NOMO-1 (cell line): ENCODE data around the gene ITGA3.

Source experiments
- DNase-seq, 2 experiments: peaks; one replicate each; lab custom pipeline; 2025; ENCODE audit not compliant: unreplicated experiment in 2 of 2; lab: John Stamatoyannopoulos, UW

Gene ITGA3

GRCh38 chr17:50105811-50106210, 49.9 kb downstream of the ITGA3 start:
- no peak for DNase-seq

DNA sequence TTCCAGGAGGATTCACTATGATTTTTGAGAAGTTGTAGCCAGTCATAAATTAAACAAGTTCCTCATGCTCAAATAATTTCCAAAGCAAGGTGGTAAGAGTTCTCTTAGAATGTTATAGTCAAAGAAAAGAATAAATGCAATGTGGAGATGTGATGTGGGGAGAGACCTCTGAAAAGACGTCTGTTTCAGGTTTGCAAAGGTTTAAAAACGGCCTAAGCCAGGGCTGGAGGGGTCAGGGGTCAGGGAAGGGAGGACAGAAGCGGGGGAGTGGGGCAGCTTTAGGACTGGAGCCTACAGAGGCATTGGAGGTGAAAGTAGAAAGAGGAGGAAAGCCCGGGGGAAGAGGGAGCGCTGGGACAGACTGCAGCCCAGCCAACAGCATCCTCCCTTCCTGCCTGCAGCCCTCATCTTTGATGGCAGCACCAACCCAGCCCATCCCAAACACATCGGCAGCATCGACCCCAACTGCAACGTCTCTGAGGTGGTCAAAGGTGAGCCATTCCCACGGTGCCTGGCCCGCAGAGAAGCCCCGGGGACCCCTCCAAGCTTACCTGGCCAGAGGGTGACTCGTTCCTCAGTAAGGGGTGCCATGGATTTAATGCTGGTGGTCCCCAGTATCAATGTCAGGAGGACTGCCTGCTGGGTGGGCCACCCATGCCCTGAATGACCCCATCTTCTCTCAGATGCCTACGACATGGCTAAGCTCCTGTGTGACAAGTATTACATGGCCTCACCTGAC, 50.7 kb downstream of the ITGA3 start:
- no peak for DNase-seq

- DNase-seq, result no peak
These were observed 52.0 kb downstream of the ITGA3 start for GRCh38 chr17:50107790-50108414.

- no peak for DNase-seq
These were observed 52.6 kb downstream of the ITGA3 start for GRCh38 chr17:50108556-50108955.

- no peak for DNase-seq
These were observed 53.3 kb downstream of the ITGA3 start for GRCh38 chr17:50109207-50109606.

DNA sequence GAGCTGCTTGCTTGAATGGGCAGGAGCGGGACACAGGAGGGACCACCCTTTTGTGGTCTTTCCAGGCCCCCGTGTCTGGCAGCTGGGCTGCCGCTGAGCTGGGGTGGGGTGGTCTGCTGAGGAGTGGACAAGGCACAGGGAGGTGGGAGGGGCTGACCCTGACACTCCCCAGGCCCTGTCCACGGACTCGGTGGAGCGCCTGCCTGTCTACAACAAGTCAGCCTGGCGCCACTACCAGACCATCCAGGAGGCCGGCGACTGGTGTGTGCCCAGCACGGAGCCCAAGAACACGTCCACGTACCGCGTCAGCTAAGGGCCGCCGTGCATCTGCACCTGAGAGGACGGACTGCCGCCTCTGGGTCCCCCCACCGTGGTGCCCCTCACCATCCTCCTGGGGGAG, 53.9 kb downstream of the ITGA3 start:
- DNase-seq, result no peak

DNA sequence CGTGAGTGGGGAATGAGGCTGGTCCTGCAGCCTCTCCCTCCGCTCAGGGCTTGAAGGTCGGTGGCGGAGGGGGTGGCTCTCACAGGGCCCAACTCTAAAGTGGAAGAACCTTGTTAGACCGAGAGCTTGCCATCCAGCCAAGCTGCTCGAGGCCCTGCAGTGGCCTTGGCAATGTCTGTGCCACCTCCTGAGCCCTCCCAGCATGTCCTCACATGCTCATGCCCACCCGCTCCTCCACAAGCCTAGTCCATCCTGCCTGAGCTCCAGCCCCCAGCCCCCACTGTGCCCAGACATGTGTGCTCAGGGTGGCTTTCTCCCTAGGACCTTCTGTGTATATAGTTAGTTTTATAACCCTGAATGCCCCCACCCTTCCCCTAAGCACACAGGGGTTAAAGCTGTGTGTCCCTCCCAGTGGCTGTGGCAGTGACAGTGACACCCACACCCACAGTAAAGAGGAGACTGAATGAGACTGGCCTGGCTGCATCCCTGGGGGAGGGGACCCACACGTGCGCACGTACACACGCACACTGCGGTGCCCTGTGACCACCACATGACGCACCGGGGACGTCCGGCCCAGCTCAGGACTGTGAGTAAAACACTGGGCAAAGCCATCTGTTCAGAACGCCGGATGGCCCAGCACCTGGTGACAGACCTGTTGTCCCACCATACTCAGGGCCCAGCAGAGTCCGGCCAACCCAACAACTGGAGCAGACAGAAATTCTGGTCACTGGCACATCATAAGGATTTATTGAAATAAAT, 54.9 kb downstream of the ITGA3 start:
- DNase-seq, result no peak

DNA sequence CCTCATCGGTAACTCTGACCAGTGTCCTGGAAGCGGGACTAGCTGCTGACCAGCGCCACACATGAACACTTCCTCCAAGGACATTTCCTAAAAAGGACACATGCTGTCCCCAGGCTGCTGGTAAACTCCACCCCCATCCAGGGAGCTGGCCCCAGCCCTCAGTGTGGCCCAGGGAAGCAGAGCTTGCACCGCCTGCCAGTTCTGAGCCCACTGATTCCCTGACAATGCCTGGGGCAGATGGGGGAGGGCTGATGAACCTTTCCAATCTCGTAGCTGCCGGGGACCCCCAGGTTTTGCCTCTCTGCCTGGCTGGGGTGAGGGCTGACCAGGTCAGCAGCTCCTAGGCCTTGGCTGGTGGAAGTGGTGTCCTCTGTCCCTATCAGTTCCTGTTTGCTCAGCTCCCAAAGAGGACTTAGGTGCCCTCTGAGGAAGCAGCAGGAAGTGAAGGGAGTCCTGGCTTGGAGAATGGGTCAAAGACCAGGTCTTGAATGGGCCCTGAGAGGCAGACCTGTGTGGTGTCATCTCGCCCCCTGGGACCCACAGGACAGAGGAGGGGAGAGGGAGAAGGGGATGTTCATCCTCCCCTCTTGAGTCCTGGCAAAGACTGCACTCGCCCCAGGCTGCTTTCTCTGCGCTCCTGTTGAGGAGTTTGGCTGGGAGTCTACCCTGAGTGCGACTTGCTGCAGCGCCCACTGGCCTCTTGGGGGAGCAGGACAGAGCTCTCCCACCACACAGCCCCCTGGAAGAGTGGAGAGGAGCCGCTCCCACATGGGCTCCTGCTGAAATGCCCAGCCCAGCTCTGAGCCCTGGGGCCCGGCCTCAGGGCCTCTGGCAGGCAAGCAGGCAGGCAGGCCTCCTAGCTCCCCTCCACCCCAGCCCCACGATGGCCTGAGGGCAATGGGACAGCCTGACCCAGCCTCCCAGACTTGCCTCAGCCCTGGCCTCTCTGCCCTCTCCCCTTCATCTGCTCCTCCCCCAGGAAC, 56.1 kb downstream of the ITGA3 start:
- DNase-seq, result no peak

DNA sequence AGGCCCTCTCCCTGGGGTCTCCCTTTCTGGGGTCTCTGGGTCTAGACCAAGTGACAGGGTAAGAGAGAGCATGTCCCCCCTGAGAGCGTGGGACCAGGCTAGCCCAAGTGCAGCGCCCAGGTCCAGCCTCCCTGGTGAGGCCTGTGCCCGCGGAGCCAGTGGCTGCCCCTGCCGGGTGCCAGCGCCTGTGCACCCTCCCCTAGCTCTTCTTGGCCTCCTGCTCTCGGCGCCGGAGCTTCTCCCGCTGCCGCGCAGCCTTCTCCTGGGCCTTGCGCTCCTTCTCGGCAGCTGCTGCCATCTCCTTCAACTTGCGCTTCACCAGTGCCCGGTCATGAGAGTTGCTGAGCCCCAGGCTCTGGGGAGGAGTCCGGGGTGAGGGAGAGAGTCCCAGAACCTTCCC, 56.8 kb downstream of the ITGA3 start:
- no peak for DNase-seq

GRCh38 chr17:50113624-50114320, 57.9 kb downstream of the ITGA3 start:
- no peak for DNase-seq

DNA sequence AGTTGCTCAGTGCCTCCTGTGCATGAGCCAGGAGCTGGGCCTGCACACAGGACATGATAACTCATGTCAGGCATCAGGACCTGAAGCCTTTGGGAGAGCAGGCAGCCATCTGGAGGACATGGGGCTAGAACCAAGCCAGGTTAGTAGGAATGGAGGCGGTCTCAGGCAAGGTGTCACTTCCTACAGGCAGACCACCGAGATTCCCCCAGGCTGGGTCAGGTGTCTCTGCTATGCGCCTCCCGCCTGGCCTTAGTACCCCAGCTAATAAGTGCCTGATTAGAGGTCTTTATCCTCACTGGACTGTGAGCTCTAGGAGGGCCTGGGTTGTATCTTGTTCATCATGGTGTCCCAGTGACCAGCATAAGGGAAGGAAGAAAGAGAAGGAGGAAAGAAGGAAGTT, 58.5 kb downstream of the ITGA3 start:
- DNase-seq, result no peak

DNA sequence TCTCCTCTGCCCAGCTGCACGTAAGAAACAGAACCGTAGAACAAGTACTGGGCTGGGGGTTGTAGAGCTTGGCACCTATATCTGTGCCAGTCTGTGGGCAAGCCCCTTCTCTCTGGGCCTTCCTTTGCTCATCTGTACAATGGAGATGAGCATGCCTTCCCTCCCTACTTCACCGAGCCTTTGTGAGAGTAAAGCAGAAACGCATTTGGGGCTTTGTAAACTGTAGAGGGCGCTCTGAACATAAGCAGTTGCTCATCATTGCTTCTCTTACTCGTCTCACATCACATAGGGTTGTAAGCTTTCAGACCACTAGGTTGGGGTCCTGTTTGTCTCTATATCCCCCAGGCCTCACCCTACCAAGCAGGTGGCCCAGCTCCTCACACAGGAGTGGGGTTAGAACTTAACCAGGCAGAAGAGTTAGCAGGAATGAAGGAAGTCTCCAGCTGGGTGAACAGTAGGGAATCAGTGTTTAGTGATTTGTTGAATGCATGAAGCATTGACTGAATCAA, 59.0 kb downstream of the ITGA3 start:
- DNase-seq, result peak; percentile 40 to 63

DNA sequence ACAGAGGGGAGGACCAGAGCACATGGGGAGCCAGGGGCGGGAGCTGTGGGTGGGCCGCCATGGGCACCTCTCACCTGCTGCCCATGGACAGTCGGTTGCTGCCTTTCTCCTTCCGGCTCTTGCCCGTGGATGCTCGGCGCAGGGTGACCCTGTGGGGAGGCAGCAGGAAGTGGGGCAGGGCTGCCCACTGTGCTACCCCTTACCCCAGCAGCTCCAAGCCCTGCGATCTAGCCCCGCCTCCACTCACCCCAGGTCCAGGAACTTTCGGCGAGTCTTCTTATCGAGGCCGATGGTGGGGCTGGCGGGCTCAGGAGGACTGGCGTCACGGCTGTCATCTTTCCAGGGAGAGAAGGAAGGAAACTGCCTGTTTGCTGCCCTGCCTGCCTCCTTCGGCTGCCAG, 59.8 kb downstream of the ITGA3 start:
- no peak for DNase-seq

GRCh38 chr17:50117202-50118051, 61.5 kb downstream of the ITGA3 start:
- DNase-seq, result peak; percentile 52 to 77

DNA sequence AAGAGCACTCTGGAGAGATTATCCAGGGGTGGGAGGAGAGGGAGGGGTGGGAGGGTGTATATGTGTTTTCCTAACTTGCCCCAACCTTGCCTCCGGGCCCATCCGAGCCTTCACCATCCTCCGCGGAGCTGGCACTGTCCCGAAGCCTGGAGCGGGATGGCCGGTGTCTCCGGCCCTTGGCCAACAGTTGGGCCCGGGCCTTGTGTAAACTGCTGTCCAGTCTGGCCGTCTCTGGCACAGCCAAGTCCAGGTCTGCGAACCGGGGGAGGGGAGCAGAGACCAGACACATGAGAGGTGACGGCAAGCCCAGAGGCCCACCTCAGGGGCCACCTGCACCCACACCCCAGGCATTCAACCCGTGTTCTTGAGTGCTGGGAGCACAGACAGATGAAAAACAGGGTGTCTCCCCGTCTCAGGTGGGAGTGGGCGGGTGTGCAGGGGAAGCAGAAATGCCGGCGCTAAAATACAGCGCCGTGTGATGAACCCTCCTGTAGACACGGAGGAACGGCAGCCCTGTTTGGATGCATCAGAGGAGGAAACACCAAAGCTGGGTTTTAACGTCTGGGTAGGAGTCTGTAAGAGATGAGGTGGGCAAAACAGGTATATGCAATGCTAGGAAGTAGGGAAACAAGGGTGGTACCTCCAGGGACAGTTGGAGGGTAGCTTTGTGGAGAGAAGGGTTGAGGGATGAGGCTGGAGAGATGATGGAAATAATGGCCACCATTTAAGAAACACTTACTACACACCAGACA, 62.3 kb downstream of the ITGA3 start:
- no peak for DNase-seq

DNA sequence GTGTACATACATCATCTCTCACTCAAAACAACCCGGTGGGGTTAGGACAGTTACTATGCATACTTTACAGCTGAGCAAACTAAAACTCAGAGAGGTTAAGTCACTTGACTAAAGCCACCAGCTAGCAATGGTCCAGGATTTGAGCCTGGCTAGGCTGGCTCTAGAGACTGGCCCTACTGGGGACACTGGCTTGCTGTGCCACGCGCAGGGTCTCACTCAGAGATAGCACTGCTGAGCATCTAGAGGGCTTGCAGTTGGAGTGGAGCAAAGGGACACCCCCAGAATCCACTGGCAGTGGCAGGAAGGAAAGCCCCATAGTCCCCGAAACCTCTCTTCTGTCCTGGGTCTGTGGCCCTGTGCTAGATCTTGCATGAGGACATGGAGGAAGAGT, 62.9 kb downstream of the ITGA3 start:
- DNase-seq, result no peak

DNA sequence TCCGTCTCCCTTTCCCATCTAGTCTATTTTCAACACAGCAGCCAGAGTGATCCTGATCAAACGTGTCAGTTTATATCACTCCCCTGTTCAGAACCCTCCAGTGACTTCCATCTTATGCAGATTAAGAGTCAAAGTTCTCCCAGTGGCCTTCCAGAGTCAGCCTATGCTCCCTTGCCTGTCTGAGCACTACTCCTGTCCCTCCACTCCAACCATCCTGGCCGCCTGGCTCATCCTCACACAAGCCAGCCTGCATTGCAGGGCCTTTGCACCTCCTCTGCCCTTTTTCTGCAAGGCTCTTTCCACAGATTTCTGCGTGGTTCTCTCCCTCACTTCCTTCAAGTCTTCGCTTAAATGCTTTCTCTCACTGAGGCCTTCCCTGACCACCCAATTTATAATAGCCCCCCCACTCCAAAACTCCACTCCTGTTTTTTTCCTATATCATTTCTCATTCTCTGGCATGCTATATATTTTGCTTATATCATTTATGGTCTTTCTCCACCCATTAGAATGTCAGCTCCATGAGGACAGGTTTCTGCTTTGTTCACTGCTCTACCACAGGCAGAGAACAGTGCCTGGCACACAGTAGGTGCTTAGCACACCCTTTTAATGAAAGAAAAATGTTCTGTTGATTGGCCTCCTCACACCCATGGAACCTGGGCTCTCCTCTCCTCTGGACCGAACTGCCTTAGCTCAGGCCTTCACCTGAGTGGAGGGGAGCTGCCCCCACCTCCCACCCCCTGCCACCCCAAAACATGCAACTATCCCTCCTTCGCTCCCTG, 64.8 kb downstream of the ITGA3 start:
- no peak for DNase-seq

DNA sequence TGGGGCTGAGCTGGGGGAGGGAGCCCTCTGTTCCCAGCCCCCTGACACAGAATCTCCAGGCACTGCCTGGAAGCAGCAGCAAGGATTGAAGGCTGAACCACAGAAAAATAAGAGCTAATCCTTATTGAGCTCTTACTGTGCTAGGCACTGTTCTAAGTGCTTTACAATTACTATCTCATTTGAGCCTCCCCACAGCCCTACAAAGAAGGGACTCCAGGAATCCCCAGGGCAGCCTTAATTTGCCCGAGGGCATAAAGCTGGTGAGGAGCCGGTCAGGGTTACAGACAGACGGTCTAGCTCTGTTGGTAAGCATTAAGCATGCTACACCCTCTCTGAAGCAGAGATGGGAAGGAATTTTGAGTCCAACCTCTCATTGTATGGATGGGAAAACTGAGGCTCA, 67.0 kb downstream of the ITGA3 start:
- no peak for DNase-seq
